Caco-2 (cell line): Measurements from ENCODE around the gene ELMO3. TPM values are rescaled to one million over a fixed set of nuclear protein-coding genes. Genes with fewer than 3 reads are reported as not detected.

Experiments used
- BruUV-seq: library from RNA; stranded (reverse); fragments of 400-500 nt; replicated peaks from 2 replicates; lab custom pipeline; 2021; lab: Mats Ljungman, UMichigan
- CTCF ChIA-PET: fragments of 300-600 bp; sonication (Branson Sonifier 250); formaldehyde crosslinking; loops from one replicate; lab custom pipeline; 2022; ENCODE audit warnings: antibody characterized with exemption; lab: Charles Lee
- POLR2A ChIA-PET: fragments of 300-600 bp; sonication (Branson Sonifier 250); formaldehyde crosslinking; loops from one replicate; lab custom pipeline; 2022; ENCODE audit warnings: antibody characterized with exemption; lab: Charles Lee
- DNase-seq, 2 experiments: peaks; one replicate each; pipeline versions ENCODE4 v3.0.0 to v3.0.0-alpha.2; 2020 to 2022
- H3K27me3 ChIP-seq: replicated peaks from 2 replicates; pipeline ENCODE4 v1.6.0; 2011; ENCODE audit warnings: low read length; ENCODE audit not compliant: control insufficient read depth, insufficient read depth
- H3K36me3 ChIP-seq: 2 replicates; pipeline ENCODE4 v1.5.1; 2011; ENCODE audit warnings: low read length; ENCODE audit not compliant: control insufficient read depth, insufficient read depth
- H3K4me1 ChIP-seq: fragments of 250-450 bp; sonication (Bioruptor Pico); 2 replicates; pipeline ENCODE4 v1.5.1; 2020; ENCODE audit warnings: mild to moderate bottlenecking
- H3K4me3 ChIP-seq: 2 replicates; pipeline ENCODE4 v1.5.1; 2011; ENCODE audit warnings: low read depth, mild to moderate bottlenecking, control low read depth, low read length
- H3K9me3 ChIP-seq: fragments of 250-450 bp; sonication (Bioruptor Pico); 2 replicates; pipeline ENCODE4 v1.5.1; 2020; ENCODE audit warnings: mild to moderate bottlenecking, moderate library complexity
- H3K27ac Mint-ChIP-seq: one replicate; pipeline ENCODE4 v1.8.0; 2022; ENCODE audit warnings: mixed read lengths; ENCODE audit not compliant: unreplicated experiment
- H3K27me3 Mint-ChIP-seq: one replicate; pipeline ENCODE4 v1.8.0; 2022; ENCODE audit warnings: mixed read lengths; ENCODE audit not compliant: insufficient read depth, unreplicated experiment
- H3K36me3 Mint-ChIP-seq: one replicate; pipeline ENCODE4 v1.8.0; 2022; ENCODE audit warnings: mild to moderate bottlenecking, mixed read lengths; ENCODE audit not compliant: insufficient read depth, unreplicated experiment
- H3K4me1 Mint-ChIP-seq: one replicate; pipeline ENCODE4 v1.8.0; 2022; ENCODE audit warnings: low read depth, mixed read lengths; ENCODE audit not compliant: unreplicated experiment
- H3K4me3 Mint-ChIP-seq: one replicate; pipeline ENCODE4 v1.8.0; 2022; ENCODE audit warnings: mild to moderate bottlenecking, moderate library complexity, mixed read lengths; ENCODE audit not compliant: unreplicated experiment
- H3K9me3 Mint-ChIP-seq: one replicate; pipeline ENCODE4 v1.8.0; 2022; ENCODE audit warnings: mixed read lengths; ENCODE audit not compliant: unreplicated experiment
- intact Hi-C: fragments of 100-400 bp; cut with micrococcal nuclease; formaldehyde crosslinking; loops from one replicate; pipeline ENCODE4 v1.10.0; 2022; ENCODE audit not compliant: unreplicated experiment
- total RNA-seq: library from RNA; stranded (reverse); gene quantifications from 2 replicates; pipeline ENCODE4 v1.2.3, GENCODE V29; 2022
- TF ChIP-seq, protein P1 (sequence below), 2 experiments: fragments of 200-600 bp in 1 of 2; IDR thresholded peaks; 1 replicate in 1 of 2; 2 replicates in 1 of 2; pipeline versions ENCODE4 v1.5.1 to v1.8.0; 2011 to 2022; ENCODE audit warnings: antibody characterized with exemption in 1 of 2, control low read depth in 1 of 2, inconsistent platforms in 1 of 2, low read depth in 1 of 2, low read length in 1 of 2, mild to moderate bottlenecking in 1 of 2, moderate library complexity in 1 of 2; ENCODE audit not compliant: insufficient read depth in 1 of 2, severe bottlenecking in 1 of 2, unreplicated experiment in 1 of 2

The ELMO3 gene
- total RNA-seq, 1 experiment from 2014 or later = 27.8 TPM

DNA sequence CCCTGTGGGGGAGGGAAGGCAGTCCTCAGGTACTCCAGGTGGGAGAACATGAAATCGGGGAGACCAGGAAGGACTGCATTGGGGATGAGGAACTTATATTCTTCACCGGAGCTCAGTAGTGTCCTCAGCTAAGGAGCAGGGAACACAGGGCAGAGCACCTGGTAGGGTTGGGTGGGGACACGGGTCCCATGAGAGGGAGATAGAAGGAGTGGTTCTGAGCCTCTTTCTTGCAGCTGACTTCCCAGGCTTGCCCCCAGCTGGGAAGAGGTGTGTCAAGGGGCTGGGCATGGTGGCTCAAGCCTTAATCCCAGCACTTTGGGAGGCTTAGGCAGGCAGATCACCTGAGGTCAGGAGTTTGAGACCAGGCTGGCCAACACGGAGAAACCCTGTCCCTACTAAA is 46.3 kb downstream of the ELMO3 start:
- peaks cover 46% of the 10 kb centered on the region for H3K4me1 ChIP-seq
- ChIA-PET POLR2A (interaction anchor here (3.5 kb wide), 1 partner anchor 18 kb away, joined by 55 read pairs; the partner anchor contains the start of gene TMEM208), CTCF (interaction anchor here (0.7 to 4.2 kb wide), 2 partner anchors 30 to 47 kb away, joined by 5 to 24 read pairs; partner anchors contain the start of gene ELMO3)
- TF ChIP-seq, protein P1, sequence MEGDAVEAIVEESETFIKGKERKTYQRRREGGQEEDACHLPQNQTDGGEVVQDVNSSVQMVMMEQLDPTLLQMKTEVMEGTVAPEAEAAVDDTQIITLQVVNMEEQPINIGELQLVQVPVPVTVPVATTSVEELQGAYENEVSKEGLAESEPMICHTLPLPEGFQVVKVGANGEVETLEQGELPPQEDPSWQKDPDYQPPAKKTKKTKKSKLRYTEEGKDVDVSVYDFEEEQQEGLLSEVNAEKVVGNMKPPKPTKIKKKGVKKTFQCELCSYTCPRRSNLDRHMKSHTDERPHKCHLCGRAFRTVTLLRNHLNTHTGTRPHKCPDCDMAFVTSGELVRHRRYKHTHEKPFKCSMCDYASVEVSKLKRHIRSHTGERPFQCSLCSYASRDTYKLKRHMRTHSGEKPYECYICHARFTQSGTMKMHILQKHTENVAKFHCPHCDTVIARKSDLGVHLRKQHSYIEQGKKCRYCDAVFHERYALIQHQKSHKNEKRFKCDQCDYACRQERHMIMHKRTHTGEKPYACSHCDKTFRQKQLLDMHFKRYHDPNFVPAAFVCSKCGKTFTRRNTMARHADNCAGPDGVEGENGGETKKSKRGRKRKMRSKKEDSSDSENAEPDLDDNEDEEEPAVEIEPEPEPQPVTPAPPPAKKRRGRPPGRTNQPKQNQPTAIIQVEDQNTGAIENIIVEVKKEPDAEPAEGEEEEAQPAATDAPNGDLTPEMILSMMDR (IDR thresholded peaks at IDR 0.05; ENCODE audit: insufficient read depth in 1 of 2, low read depth in 1 of 2, low read length in 1 of 2, severe bottlenecking in 1 of 2, unreplicated experiment in 1 of 2) = no peak
- no peak for DNase-seq
- Mint-ChIP-seq H3K4me1 (peaks cover 51% of the 10 kb centered on the region), H3K27ac (peak overlapping the region; percentile 87), H3K4me3 (peak overlapping the region; percentile 95), H3K36me3 (peaks cover 36% of the 10 kb centered on the region), H3K27me3 (peaks cover 16% of the 10 kb centered on the region), H3K9me3 (no peaks in the 10 kb centered on the region)
- H3K9me3 ChIP-seq = no peaks in the 10 kb centered on the region
- peaks cover 5% of the 10 kb centered on the region for H3K27me3 ChIP-seq
- H3K4me3 ChIP-seq = peak overlapping the region; percentile 72
- TSS peak; percentile 54 for BruUV-seq
- intact Hi-C loops = no loop called here
- no peaks in the 10 kb centered on the region for H3K36me3 ChIP-seq

DNA sequence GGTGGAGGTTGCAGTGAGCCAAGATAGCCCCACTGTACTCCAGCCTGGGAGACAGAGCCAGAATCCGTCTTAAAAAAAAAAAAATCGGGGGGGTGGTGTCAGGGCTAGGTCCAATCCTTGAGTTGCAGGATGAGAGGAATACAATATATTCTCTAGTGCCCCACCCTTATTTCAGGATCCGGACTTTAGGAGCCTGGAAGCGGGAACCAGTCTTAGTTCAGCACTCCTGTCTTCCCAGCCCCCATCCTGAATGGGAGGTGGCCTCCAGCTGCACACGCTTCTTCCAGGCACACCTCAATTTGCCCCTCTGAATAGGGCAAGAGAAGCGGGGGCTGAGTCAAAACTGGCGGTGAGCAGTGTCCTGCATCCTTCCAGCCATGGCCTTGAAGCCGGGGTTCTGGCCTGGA is 46.7 kb downstream of the ELMO3 start:
- peaks cover 6% of the 10 kb centered on the region for H3K27me3 ChIP-seq
- ChIA-PET POLR2A (interaction anchor here (0.9 to 3.5 kb wide), 5 partner anchors 17 to 75 kb away, joined by 3 to 55 read pairs (median 7); partner anchors contain the start of genes ELMO3, NOL3 and TMEM208), CTCF (interaction anchor here (0.6 to 4.2 kb wide), 11 partner anchors 12 to 696 kb away, joined by 3 to 51 read pairs (median 7); partner anchors contain the start of genes E2F4, ELMO3 and HSD11B2)
- Mint-ChIP-seq H3K27ac (peak overlapping the region; percentile 87), H3K9me3 (no peaks in the 10 kb centered on the region), H3K27me3 (peaks cover 18% of the 10 kb centered on the region), H3K4me1 (peaks cover 51% of the 10 kb centered on the region), H3K36me3 (peaks cover 36% of the 10 kb centered on the region), H3K4me3 (peak overlapping the region; percentile 95)
- no peak for DNase-seq
- no peaks in the 10 kb centered on the region for H3K9me3 ChIP-seq
- intact Hi-C loops = loop anchor here (1.0 to 2.0 kb wide), 2 partner anchors 18 to 53 kb away; partner anchors contain the start of genes E2F4 and TMEM208
- H3K4me3 ChIP-seq = peak overlapping the region; percentile 72
- H3K36me3 ChIP-seq = no peaks in the 10 kb centered on the region
- TF ChIP-seq, protein P1 (IDR thresholded peaks at IDR 0.05; ENCODE audit: insufficient read depth in 1 of 2, low read depth in 1 of 2, low read length in 1 of 2, severe bottlenecking in 1 of 2, unreplicated experiment in 1 of 2) = no peak
- peaks cover 42% of the 10 kb centered on the region for H3K4me1 ChIP-seq
- BruUV-seq = no TSS peak

DNA sequence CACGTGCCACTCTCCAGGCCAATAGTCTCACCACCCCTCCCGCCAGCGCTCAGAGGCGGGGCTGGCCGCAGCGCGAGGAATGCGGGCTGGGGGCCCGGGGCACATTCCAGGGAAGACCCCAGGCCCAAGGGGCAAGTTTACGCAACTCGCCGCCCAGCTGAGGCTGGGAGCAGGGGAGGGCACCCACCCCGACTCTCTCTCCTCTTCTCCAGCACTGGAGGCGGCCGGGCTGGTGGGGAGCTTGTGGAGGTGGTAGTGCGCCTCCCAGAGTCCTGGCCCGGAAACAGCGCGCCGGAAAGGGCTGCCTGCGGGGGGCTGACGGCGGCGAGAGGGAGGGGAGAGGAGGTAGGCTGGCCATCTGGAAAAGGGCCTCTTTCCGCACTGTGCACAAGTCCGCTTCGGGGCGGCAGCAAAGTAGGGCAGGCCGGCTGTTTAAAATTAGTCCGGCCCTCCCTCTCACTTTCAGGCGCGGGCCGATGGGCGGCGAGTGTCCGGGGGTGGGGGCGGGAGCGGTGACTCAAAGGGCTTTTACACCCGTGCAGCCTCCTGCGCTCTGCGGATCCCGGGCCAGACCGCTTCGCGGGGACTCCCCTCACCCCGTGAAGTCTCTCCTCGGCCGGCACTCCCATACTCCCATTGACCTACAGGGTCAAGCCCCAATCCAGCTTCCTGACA is 47.3 kb downstream of the ELMO3 start:
- H3K27me3 Mint-ChIP-seq = peaks cover 18% of the 10 kb centered on the region
- H3K36me3 ChIP-seq = no peaks in the 10 kb centered on the region
- H3K27ac Mint-ChIP-seq = peak overlapping the region; percentile 87
- intact Hi-C loops = loop anchor here (1.0 to 2.0 kb wide), 2 partner anchors 19 to 53 kb away; partner anchors contain the start of genes E2F4 and TMEM208
- H3K27me3 ChIP-seq = peaks cover 6% of the 10 kb centered on the region
- peaks cover 36% of the 10 kb centered on the region for H3K4me1 ChIP-seq
- no TSS peak for BruUV-seq
- H3K4me1 Mint-ChIP-seq = peaks cover 48% of the 10 kb centered on the region
- TF ChIP-seq, protein P1 (IDR thresholded peaks at IDR 0.05; ENCODE audit: insufficient read depth in 1 of 2, low read depth in 1 of 2, low read length in 1 of 2, severe bottlenecking in 1 of 2, unreplicated experiment in 1 of 2) = peak; percentile 50 to 68
- ChIA-PET CTCF (interaction anchor here (0.6 to 4.2 kb wide), 35 partner anchors 12 to 746 kb away, joined by 3 to 51 read pairs (median 4); partner anchors contain the start of genes CES3, E2F4, ELMO3 and GFOD2), POLR2A (interaction anchor here (0.6 to 3.5 kb wide), 23 partner anchors 8 to 950 kb away, joined by 3 to 55 read pairs (median 4); partner anchors contain the start of genes ATP6V0D1, ELMO3, HSD11B2 and NOL3)
- H3K4me3 Mint-ChIP-seq = peak overlapping the region; percentile 95
- peak; percentile 93 to 94 for DNase-seq
- peaks cover 36% of the 10 kb centered on the region for H3K36me3 Mint-ChIP-seq
- no peaks in the 10 kb centered on the region for H3K9me3 ChIP-seq
- peak overlapping the region; percentile 72 for H3K4me3 ChIP-seq
- no peaks in the 10 kb centered on the region for H3K9me3 Mint-ChIP-seq
